ENCODE measurements around the gene DROSHA.
"Not testable (repeated sequence)": the region's sequence is repeated elsewhere in the genome, so short reads cannot be mapped to it uniquely, and the experiment has no call there.

DNA sequence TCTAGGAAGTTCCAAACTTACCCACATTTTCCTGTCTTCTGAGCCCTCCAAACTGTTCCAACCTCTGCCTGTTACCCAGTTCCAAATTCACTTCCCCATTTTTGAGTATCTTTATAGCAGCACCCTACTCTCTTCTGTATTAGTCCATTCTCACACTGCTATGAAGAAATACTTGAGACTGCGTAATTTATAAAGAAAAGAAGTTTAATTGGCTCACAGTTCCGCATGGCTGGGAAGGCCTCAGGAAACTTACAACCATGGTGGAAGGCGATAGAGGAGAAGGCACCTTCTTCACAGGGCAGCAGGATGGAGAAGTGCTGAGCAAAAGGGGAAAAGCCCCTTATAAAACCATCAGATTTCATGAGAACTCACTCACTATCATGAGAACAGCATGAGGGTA lies 34.5 kb upstream of the DROSHA start:
- TF ChIP-seq, protein P1, sequence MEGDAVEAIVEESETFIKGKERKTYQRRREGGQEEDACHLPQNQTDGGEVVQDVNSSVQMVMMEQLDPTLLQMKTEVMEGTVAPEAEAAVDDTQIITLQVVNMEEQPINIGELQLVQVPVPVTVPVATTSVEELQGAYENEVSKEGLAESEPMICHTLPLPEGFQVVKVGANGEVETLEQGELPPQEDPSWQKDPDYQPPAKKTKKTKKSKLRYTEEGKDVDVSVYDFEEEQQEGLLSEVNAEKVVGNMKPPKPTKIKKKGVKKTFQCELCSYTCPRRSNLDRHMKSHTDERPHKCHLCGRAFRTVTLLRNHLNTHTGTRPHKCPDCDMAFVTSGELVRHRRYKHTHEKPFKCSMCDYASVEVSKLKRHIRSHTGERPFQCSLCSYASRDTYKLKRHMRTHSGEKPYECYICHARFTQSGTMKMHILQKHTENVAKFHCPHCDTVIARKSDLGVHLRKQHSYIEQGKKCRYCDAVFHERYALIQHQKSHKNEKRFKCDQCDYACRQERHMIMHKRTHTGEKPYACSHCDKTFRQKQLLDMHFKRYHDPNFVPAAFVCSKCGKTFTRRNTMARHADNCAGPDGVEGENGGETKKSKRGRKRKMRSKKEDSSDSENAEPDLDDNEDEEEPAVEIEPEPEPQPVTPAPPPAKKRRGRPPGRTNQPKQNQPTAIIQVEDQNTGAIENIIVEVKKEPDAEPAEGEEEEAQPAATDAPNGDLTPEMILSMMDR (IDR thresholded peaks at IDR 0.05): not testable (repeated sequence)
- not testable (repeated sequence) for TF ChIP-seq POLR2A (IDR thresholded peaks at IDR 0.05)

Measured in body of pancreas (tissue), 4 donors.